HepG2 (cell line): ENCODE results near the gene HABP4. TPM values are rescaled to one million over a fixed set of nuclear protein-coding genes. Genes with fewer than 3 reads are reported as not detected.

ENCODE experiments used
- CEBPG ChIP-seq: IDR thresholded peaks from 2 replicates; pipeline ENCODE4 v1.6.1; 2016
- DMAP1 ChIP-seq: IDR thresholded peaks from 2 replicates; pipeline ENCODE4 v1.6.1; 2016
- FOXA1 ChIP-seq, 2 experiments: fragments of 450-650 bp in 1 of 2; sonication (generic) in 1 of 2; formaldehyde crosslinking in 1 of 2; IDR thresholded peaks; 2 replicates each; pipeline versions ENCODE4 v1.4.0 to v1.6.1; 2016 to 2020; ENCODE audit warnings: missing genetic modification reagents in 1 of 2
- HNF4G ChIP-seq, 2 experiments: sonication (generic) in 1 of 2; formaldehyde crosslinking in 1 of 2; IDR thresholded peaks; 2 replicates each; pipeline versions ENCODE4 v1.4.0 to v1.6.1; 2011 to 2020; ENCODE audit warnings: borderline replicate concordance in 2 of 2, low read depth in 2 of 2, mild to moderate bottlenecking in 2 of 2, low read length in 1 of 2, missing genetic modification reagents in 1 of 2, moderate library complexity in 1 of 2
- HOXD1 ChIP-seq: sonication (generic); formaldehyde crosslinking; IDR thresholded peaks from 2 replicates; pipeline ENCODE4 v1.5.0; 2020; ENCODE audit warnings: missing genetic modification reagents
- PITX1 ChIP-seq: sonication (generic); formaldehyde crosslinking; IDR thresholded peaks from 2 replicates; pipeline ENCODE4 v1.5.1; 2020; ENCODE audit warnings: mild to moderate bottlenecking, missing genetic modification reagents
- RXRA ChIP-seq: sonication (generic); formaldehyde crosslinking; IDR thresholded peaks from 2 replicates; pipeline ENCODE4 v1.5.1; 2020; ENCODE audit warnings: missing genetic modification reagents
- SALL1 ChIP-seq: sonication (generic); formaldehyde crosslinking; IDR thresholded peaks from 2 replicates; pipeline ENCODE4 v1.8.0; 2022; ENCODE audit warnings: mild to moderate bottlenecking, missing genetic modification reagents
- SSRP1 ChIP-seq: IDR thresholded peaks from 2 replicates; pipeline ENCODE4 v1.6.1; 2016; ENCODE audit warnings: control low read depth
- ZEB1 ChIP-seq: IDR thresholded peaks from 2 replicates; pipeline ENCODE4 v1.6.1; 2012; ENCODE audit warnings: mild to moderate bottlenecking, low read depth, inconsistent platforms; ENCODE audit not compliant: insufficient replicate concordance
- ZKSCAN5 ChIP-seq: sonication (generic); formaldehyde crosslinking; IDR thresholded peaks from 2 replicates; pipeline ENCODE4 v1.5.1; 2020; ENCODE audit warnings: mild to moderate bottlenecking, missing genetic modification reagents
- ZNF224 ChIP-seq: sonication (generic); formaldehyde crosslinking; IDR thresholded peaks from 2 replicates; pipeline ENCODE4 v1.5.0; 2020; ENCODE audit warnings: mild to moderate bottlenecking, missing genetic modification reagents
- ZNF598 ChIP-seq: sonication (generic); formaldehyde crosslinking; IDR thresholded peaks from 2 replicates; pipeline ENCODE4 v1.5.1; 2020; ENCODE audit warnings: mild to moderate bottlenecking, missing genetic modification reagents, borderline replicate concordance
- ZNF766 ChIP-seq: sonication (generic); formaldehyde crosslinking; IDR thresholded peaks from 2 replicates; pipeline ENCODE4 v1.5.0; 2020; ENCODE audit warnings: missing genetic modification reagents, borderline replicate concordance
- polyA plus RNA-seq, 8 experiments: library from polyadenylated mRNA; depleted of rRNA in 3 of 8; stranded (reverse) in 7 of 8; unstranded in 1 of 8; fragments of >200 nt; fragmentation: Illumina TruSeq in 4 of 8; extraction: Trizol in 4 of 8; gene quantifications; 2 replicates each; pipeline versions ENCODE4 v1.2.1 to v1.2.3, GENCODE V29; 2011 to 2016; ENCODE audit warnings: low read depth in 4 of 8, missing spikeins in 1 of 8, mixed read lengths in 1 of 8; ENCODE audit not compliant: insufficient read depth in 1 of 8
- total RNA-seq, 5 experiments: library from RNA; depleted of rRNA; stranded (reverse); fragments of >200 nt; fragmentation: Illumina TruSeq; extraction: Trizol; gene quantifications; 2 replicates each; pipeline ENCODE4 v1.2.3, GENCODE V29; 2016; ENCODE audit warnings: low read depth in 1 of 5
- TF ChIP-seq, protein P1 (sequence below): sonication (generic); formaldehyde crosslinking; IDR thresholded peaks from 2 replicates; pipeline ENCODE4 v1.4.0; 2020; ENCODE audit warnings: mild to moderate bottlenecking, missing genetic modification reagents, borderline replicate concordance
- TF ChIP-seq, protein P2 (sequence below): sonication (generic); formaldehyde crosslinking; IDR thresholded peaks from 2 replicates; pipeline ENCODE4 v1.4.0; 2020; ENCODE audit warnings: missing genetic modification reagents
- TF ChIP-seq, protein P3 (sequence below): IDR thresholded peaks from 2 replicates; pipeline ENCODE4 v1.6.1; 2016; ENCODE audit warnings: missing genetic modification reagents, missing compliant biosample characterization
- TF ChIP-seq, protein P4 (sequence below): sonication (generic); formaldehyde crosslinking; IDR thresholded peaks from 2 replicates; pipeline ENCODE4 v1.5.0; 2020; ENCODE audit warnings: mild to moderate bottlenecking, low read depth, missing genetic modification reagents, borderline replicate concordance
- TF ChIP-seq, protein P5 (sequence below): sonication (generic); formaldehyde crosslinking; IDR thresholded peaks from 2 replicates; pipeline ENCODE4 v1.5.1; 2020; ENCODE audit warnings: mild to moderate bottlenecking, moderate library complexity, missing genetic modification reagents
- TF ChIP-seq, protein P6 (sequence below): sonication (generic); formaldehyde crosslinking; IDR thresholded peaks from 2 replicates; pipeline ENCODE4 v1.4.0; 2020; ENCODE audit warnings: missing genetic modification reagents

The HABP4 gene
- total and polyA plus RNA-seq, 2 of the 13 experiments (the other 11 are each of a cell fraction or from before 2014, with no cell fraction given), result 14.3 to 26.6 TPM

DNA sequence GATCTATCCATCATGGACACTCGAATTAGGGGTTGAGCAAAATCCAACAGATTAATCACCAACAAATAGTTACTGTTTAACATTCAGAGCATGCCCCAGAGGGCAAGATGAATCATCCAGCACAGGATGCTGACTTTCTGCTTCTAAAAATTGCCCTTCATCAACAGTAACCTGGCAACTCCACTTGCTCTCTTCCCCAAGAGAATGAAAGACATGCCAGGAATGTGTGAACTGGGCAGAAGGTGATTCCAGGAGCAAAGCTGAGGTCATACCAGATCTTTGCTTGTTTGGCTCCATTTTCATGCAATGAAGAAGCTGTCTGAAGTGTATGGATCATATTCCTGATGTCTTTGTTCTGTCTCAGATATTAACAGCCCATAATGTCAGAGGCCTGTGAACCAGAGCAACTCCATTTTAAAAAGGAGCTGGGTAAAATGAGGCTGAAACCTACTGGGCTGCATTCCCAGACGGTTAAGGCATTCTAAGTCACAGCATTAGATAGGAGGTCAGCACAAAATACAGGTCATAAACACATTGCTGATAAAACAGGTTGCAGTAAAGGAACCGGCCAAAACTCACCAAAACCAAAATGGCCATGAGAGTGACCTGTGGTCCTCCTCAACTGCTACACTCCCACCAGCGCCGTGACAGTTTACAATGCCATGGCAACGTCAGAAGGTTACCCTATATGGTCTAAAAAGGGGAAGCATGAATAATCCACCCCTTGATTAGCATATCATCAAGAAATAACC, 29.3 kb upstream of the HABP4 start (continued):
- TF ChIP-seq, protein P1, sequence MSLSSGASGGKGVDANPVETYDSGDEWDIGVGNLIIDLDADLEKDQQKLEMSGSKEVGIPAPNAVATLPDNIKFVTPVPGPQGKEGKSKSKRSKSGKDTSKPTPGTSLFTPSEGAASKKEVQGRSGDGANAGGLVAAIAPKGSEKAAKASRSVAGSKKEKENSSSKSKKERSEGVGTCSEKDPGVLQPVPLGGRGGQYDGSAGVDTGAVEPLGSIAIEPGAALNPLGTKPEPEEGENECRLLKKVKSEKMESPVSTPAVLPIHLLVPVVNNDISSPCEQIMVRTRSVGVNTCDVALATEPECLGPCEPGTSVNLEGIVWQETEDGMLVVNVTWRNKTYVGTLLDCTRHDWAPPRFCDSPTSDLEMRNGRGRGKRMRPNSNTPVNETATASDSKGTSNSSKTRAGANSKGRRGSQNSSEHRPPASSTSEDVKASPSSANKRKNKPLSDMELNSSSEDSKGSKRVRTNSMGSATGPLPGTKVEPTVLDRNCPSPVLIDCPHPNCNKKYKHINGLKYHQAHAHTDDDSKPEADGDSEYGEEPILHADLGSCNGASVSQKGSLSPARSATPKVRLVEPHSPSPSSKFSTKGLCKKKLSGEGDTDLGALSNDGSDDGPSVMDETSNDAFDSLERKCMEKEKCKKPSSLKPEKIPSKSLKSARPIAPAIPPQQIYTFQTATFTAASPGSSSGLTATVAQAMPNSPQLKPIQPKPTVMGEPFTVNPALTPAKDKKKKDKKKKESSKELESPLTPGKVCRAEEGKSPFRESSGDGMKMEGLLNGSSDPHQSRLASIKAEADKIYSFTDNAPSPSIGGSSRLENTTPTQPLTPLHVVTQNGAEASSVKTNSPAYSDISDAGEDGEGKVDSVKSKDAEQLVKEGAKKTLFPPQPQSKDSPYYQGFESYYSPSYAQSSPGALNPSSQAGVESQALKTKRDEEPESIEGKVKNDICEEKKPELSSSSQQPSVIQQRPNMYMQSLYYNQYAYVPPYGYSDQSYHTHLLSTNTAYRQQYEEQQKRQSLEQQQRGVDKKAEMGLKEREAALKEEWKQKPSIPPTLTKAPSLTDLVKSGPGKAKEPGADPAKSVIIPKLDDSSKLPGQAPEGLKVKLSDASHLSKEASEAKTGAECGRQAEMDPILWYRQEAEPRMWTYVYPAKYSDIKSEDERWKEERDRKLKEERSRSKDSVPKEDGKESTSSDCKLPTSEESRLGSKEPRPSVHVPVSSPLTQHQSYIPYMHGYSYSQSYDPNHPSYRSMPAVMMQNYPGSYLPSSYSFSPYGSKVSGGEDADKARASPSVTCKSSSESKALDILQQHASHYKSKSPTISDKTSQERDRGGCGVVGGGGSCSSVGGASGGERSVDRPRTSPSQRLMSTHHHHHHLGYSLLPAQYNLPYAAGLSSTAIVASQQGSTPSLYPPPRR, result peak; percentile 81; the same call in 1 of the 2 replicates
- TF ChIP-seq SSRP1 (CRISPR knock-in tag) (no peak), HOXD1 (CRISPR knock-in tag) (no peak), FOXA1 (IDR thresholded peaks at IDR 0.05) (no peak), FOXA1 (CRISPR knock-in tag; IDR thresholded peaks at IDR 0.05) (peak; percentile 58), ZNF598 (CRISPR knock-in tag) (no peak), ZEB1 (peak; percentile 66), SALL1 (peak; percentile 94), HNF4G (IDR thresholded peaks at IDR 0.05; ENCODE audit: borderline replicate concordance, low read depth, low read length) (peak; percentile 30; the same call in 1 of the 2 replicates), HNF4G (CRISPR knock-in tag; IDR thresholded peaks at IDR 0.05; ENCODE audit: borderline replicate concordance, low read depth) (no peak; the same call in 1 of the 2 replicates), PITX1 (CRISPR knock-in tag) (peak; percentile 70; the same call in 1 of the 2 replicates), ZKSCAN5 (CRISPR knock-in tag) (no peak), DMAP1 (CRISPR knock-in tag) (peak; percentile 59), ZNF766 (CRISPR knock-in tag) (no peak), ZNF224 (CRISPR knock-in tag) (no peak), CEBPG (peak; percentile 66), RXRA (CRISPR knock-in tag) (peak; percentile 95; the same call in 1 of the 2 replicates)
- TF ChIP-seq, protein P2, sequence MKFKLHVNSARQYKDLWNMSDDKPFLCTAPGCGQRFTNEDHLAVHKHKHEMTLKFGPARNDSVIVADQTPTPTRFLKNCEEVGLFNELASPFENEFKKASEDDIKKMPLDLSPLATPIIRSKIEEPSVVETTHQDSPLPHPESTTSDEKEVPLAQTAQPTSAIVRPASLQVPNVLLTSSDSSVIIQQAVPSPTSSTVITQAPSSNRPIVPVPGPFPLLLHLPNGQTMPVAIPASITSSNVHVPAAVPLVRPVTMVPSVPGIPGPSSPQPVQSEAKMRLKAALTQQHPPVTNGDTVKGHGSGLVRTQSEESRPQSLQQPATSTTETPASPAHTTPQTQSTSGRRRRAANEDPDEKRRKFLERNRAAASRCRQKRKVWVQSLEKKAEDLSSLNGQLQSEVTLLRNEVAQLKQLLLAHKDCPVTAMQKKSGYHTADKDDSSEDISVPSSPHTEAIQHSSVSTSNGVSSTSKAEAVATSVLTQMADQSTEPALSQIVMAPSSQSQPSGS, result peak; percentile 95
- TF ChIP-seq, protein P3, sequence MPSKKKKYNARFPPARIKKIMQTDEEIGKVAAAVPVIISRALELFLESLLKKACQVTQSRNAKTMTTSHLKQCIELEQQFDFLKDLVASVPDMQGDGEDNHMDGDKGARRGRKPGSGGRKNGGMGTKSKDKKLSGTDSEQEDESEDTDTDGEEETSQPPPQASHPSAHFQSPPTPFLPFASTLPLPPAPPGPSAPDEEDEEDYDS (CRISPR knock-in tag), result peak; percentile 51; the same call in 1 of the 2 replicates
- TF ChIP-seq, protein P4, sequence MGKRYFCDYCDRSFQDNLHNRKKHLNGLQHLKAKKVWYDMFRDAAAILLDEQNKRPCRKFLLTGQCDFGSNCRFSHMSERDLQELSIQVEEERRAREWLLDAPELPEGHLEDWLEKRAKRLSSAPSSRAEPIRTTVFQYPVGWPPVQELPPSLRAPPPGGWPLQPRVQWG (CRISPR knock-in tag), result no peak
- TF ChIP-seq, protein P5, sequence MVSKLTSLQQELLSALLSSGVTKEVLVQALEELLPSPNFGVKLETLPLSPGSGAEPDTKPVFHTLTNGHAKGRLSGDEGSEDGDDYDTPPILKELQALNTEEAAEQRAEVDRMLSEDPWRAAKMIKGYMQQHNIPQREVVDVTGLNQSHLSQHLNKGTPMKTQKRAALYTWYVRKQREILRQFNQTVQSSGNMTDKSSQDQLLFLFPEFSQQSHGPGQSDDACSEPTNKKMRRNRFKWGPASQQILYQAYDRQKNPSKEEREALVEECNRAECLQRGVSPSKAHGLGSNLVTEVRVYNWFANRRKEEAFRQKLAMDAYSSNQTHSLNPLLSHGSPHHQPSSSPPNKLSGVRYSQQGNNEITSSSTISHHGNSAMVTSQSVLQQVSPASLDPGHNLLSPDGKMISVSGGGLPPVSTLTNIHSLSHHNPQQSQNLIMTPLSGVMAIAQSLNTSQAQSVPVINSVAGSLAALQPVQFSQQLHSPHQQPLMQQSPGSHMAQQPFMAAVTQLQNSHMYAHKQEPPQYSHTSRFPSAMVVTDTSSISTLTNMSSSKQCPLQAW, result peak; percentile 97
- TF ChIP-seq, protein P6, sequence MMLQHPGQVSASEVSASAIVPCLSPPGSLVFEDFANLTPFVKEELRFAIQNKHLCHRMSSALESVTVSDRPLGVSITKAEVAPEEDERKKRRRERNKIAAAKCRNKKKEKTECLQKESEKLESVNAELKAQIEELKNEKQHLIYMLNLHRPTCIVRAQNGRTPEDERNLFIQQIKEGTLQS (CRISPR knock-in tag), result peak; percentile 84
